Measurements from ENCODE around the gene ARHGAP11A. TPM values are rescaled to one million over a fixed set of nuclear protein-coding genes. Genes with fewer than 3 reads are reported as not detected.

The ARHGAP11A gene
- total RNA-seq, 1 experiment from 2014 or later: 32.8 TPM

- H3K9me3 Mint-ChIP-seq (ENCODE audit: low read depth, unreplicated experiment): no peaks in the 10 kb centered on the region
- H3K27ac Mint-ChIP-seq (ENCODE audit: unreplicated experiment): no peak overlapping the region
- CTCF ChIA-PET: no interaction called here
- no peaks in the 10 kb centered on the region for H3K36me3 Mint-ChIP-seq (ENCODE audit: insufficient read depth, unreplicated experiment)
- no peaks in the 10 kb centered on the region for H3K4me1 Mint-ChIP-seq (ENCODE audit: low read depth, unreplicated experiment)
- H3K4me3 Mint-ChIP-seq (ENCODE audit: low read depth, unreplicated experiment): no peak overlapping the region
- no peaks in the 10 kb centered on the region for H3K27me3 Mint-ChIP-seq (ENCODE audit: unreplicated experiment)
- no peak for DNase-seq
- TF ChIP-seq, protein P1, sequence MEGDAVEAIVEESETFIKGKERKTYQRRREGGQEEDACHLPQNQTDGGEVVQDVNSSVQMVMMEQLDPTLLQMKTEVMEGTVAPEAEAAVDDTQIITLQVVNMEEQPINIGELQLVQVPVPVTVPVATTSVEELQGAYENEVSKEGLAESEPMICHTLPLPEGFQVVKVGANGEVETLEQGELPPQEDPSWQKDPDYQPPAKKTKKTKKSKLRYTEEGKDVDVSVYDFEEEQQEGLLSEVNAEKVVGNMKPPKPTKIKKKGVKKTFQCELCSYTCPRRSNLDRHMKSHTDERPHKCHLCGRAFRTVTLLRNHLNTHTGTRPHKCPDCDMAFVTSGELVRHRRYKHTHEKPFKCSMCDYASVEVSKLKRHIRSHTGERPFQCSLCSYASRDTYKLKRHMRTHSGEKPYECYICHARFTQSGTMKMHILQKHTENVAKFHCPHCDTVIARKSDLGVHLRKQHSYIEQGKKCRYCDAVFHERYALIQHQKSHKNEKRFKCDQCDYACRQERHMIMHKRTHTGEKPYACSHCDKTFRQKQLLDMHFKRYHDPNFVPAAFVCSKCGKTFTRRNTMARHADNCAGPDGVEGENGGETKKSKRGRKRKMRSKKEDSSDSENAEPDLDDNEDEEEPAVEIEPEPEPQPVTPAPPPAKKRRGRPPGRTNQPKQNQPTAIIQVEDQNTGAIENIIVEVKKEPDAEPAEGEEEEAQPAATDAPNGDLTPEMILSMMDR (IDR thresholded peaks at IDR 0.05; ENCODE audit: unreplicated experiment): no peak
- intact Hi-C loops (cut with micrococcal nuclease; ENCODE audit: unreplicated experiment): no loop called here
- BruUV-seq (replicated peaks): no TSS peak
Observed at GRCh38 chr15:32670623-32671022, 55.3 kb downstream of the ARHGAP11A start.

GRCh38 chr15:32671339-32672325 lies 56.3 kb downstream of the ARHGAP11A start:
- DNase-seq: no peak
- Mint-ChIP-seq H3K27me3 (ENCODE audit: unreplicated experiment) (no peaks in the 10 kb centered on the region), H3K36me3 (ENCODE audit: insufficient read depth, unreplicated experiment) (no peaks in the 10 kb centered on the region), H3K9me3 (ENCODE audit: low read depth, unreplicated experiment) (no peaks in the 10 kb centered on the region), H3K27ac (ENCODE audit: unreplicated experiment) (no peak overlapping the region), H3K4me3 (ENCODE audit: low read depth, unreplicated experiment) (no peak overlapping the region), H3K4me1 (ENCODE audit: low read depth, unreplicated experiment) (no peaks in the 10 kb centered on the region)
- no TSS peak for BruUV-seq (replicated peaks)
- CTCF ChIA-PET: no interaction called here
- intact Hi-C loops (cut with micrococcal nuclease; ENCODE audit: unreplicated experiment): no loop called here
- TF ChIP-seq, protein P1 (IDR thresholded peaks at IDR 0.05; ENCODE audit: unreplicated experiment): no peak

- Mint-ChIP-seq H3K27ac (ENCODE audit: unreplicated experiment) (no peak overlapping the region), H3K4me1 (ENCODE audit: low read depth, unreplicated experiment) (no peaks in the 10 kb centered on the region), H3K9me3 (ENCODE audit: low read depth, unreplicated experiment) (no peaks in the 10 kb centered on the region), H3K4me3 (ENCODE audit: low read depth, unreplicated experiment) (no peak overlapping the region), H3K36me3 (ENCODE audit: insufficient read depth, unreplicated experiment) (no peaks in the 10 kb centered on the region), H3K27me3 (ENCODE audit: unreplicated experiment) (no peaks in the 10 kb centered on the region)
- intact Hi-C loops (cut with micrococcal nuclease; ENCODE audit: unreplicated experiment): no loop called here
- CTCF ChIA-PET: no interaction called here
- no peak for DNase-seq
- TF ChIP-seq, protein P1 (IDR thresholded peaks at IDR 0.05; ENCODE audit: unreplicated experiment): no peak
- BruUV-seq (replicated peaks): no TSS peak
Observed at GRCh38 chr15:32674681-32675080, 59.4 kb downstream of the ARHGAP11A start.

DNA sequence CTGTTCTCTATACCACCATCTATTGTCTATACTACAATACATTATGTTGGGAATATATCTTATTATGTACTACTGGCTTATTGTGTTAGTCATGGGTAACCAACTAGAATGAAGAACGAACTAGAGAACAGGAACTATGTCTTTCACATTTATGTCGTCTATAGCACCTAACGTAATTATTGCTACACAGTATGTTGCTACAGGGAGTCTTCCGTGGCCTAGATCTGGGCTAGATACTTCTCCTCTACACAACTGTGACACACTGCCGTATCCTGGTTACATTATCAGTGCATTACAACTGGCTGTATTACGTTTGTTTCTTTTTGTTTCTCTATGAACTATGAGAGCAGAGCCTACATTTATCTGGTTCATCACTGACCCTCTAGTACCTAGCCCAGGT lies 60.2 kb downstream of the ARHGAP11A start:
- CTCF ChIA-PET: no interaction called here

More for the DNA sequence above, 60.2 kb downstream of the ARHGAP11A start:
- BruUV-seq (replicated peaks): no TSS peak
- Mint-ChIP-seq H3K27me3 (ENCODE audit: unreplicated experiment) (no peaks in the 10 kb centered on the region), H3K4me3 (ENCODE audit: low read depth, unreplicated experiment) (no peak overlapping the region), H3K27ac (ENCODE audit: unreplicated experiment) (no peak overlapping the region), H3K9me3 (ENCODE audit: low read depth, unreplicated experiment) (no peaks in the 10 kb centered on the region), H3K36me3 (ENCODE audit: insufficient read depth, unreplicated experiment) (no peaks in the 10 kb centered on the region), H3K4me1 (ENCODE audit: low read depth, unreplicated experiment) (no peaks in the 10 kb centered on the region)
- intact Hi-C loops (cut with micrococcal nuclease; ENCODE audit: unreplicated experiment): no loop called here
- TF ChIP-seq, protein P1 (IDR thresholded peaks at IDR 0.05; ENCODE audit: unreplicated experiment): no peak
- DNase-seq: no peak
